ELF-1 (cell line): ENCODE results near the gene DNAH11.

Source experiments
- DNase-seq: peaks from one replicate; pipeline ENCODE4 v3.0.0-alpha.2; 2016; ENCODE audit warnings: low read depth, low spot score

DNAH11 gene

GRCh38 chr7:21550821-21551531 lies 8.1 kb downstream of the DNAH11 start:
- DNase-seq: peak; percentile 72

GRCh38 chr7:21562385-21562784 lies 19.5 kb downstream of the DNAH11 start:
- no peak for DNase-seq

GRCh38 chr7:21565614-21566013 lies 22.8 kb downstream of the DNAH11 start:
- no peak for DNase-seq

GRCh38 chr7:21566094-21566493 lies 23.3 kb downstream of the DNAH11 start:
- no peak for DNase-seq

- DNase-seq: no peak
Measured at GRCh38 chr7:21568762-21569161, 25.9 kb downstream of the DNAH11 start.

GRCh38 chr7:21572331-21573313 lies 29.8 kb downstream of the DNAH11 start:
- no peak for DNase-seq

- DNase-seq: no peak
Measured at GRCh38 chr7:21579341-21580072, 36.7 kb downstream of the DNAH11 start.

GRCh38 chr7:21580073-21580521 lies 37.3 kb downstream of the DNAH11 start:
- no peak for DNase-seq

- DNase-seq: no peak
Measured at GRCh38 chr7:21585070-21585724, 42.4 kb downstream of the DNAH11 start.

- DNase-seq: peak; percentile 4
Measured at GRCh38 chr7:21587139-21587784, 44.4 kb downstream of the DNAH11 start.

- no peak for DNase-seq
Measured at GRCh38 chr7:21596801-21597200, 54.0 kb downstream of the DNAH11 start.

- no peak for DNase-seq
Measured at GRCh38 chr7:21603462-21603861, 60.6 kb downstream of the DNAH11 start.

- DNase-seq: no peak
Measured at GRCh38 chr7:21603972-21604749, 61.3 kb downstream of the DNAH11 start.

- no peak for DNase-seq
Measured at GRCh38 chr7:21605008-21605585, 62.3 kb downstream of the DNAH11 start.

- DNase-seq: no peak
Measured at GRCh38 chr7:21608465-21608864, 65.6 kb downstream of the DNAH11 start.

GRCh38 chr7:21611129-21611528 lies 68.3 kb downstream of the DNAH11 start:
- DNase-seq: no peak

- DNase-seq: no peak
Measured at GRCh38 chr7:21616091-21616490, 73.3 kb downstream of the DNAH11 start.

GRCh38 chr7:21616796-21617436 lies 74.1 kb downstream of the DNAH11 start:
- DNase-seq: peak; percentile 23

GRCh38 chr7:21617513-21617912 lies 74.7 kb downstream of the DNAH11 start:
- peak; percentile 53 for DNase-seq
